K562 (cell line): Measurements from ENCODE around the gene MYLK4. TPM values are rescaled to one million over a fixed set of nuclear protein-coding genes. Genes with fewer than 3 reads are reported as not detected.

Experiments used
- ARHGAP35 ChIP-seq: fragments of 450-650 bp; IDR thresholded peaks from 2 replicates; pipeline ENCODE4 v1.6.1; 2018; ENCODE audit not compliant: partially characterized antibody
- DACH1 ChIP-seq: fragments of 450-650 bp; IDR thresholded peaks from 2 replicates; pipeline ENCODE4 v1.6.1; 2018; ENCODE audit not compliant: partially characterized antibody
- FOXK2 ChIP-seq, 2 experiments: fragments of 450-650 bp; IDR thresholded peaks in 1 of 2; conservative IDR thresholded peaks in 1 of 2; 2 replicates each; pipeline ENCODE4 v1.6.1; 2016; ENCODE audit warnings: low read depth in 2 of 2, mild to moderate bottlenecking in 1 of 2
- GABPA ChIP-seq: fragments of 200-800 bp; sonication (Bioruptor generic); conservative IDR thresholded peaks from 2 replicates; pipeline ENCODE4 v1.6.1; 2016; ENCODE audit warnings: low read depth, missing genetic modification characterization, missing compliant biosample characterization
- KAT8 ChIP-seq: fragments of 450-650 bp; IDR thresholded peaks from 2 replicates; pipeline ENCODE4 v1.6.1; 2016; ENCODE audit warnings: low read depth, mild to moderate bottlenecking
- KLF6 ChIP-seq: fragments of 250-450 bp; sonication (Bioruptor Pico); IDR thresholded peaks from 2 replicates; pipeline ENCODE4 v1.4.0; 2020; ENCODE audit warnings: mild to moderate bottlenecking, moderate library complexity, borderline replicate concordance
- MAFF ChIP-seq: IDR thresholded peaks from 2 replicates; pipeline ENCODE4 v1.6.1; 2012; ENCODE audit warnings: low read length, improper control_type of control experiment
- PHTF2 ChIP-seq: fragments of 250-450 bp; sonication (Bioruptor Pico); IDR thresholded peaks from 2 replicates; pipeline ENCODE4 v1.5.0; 2021; ENCODE audit warnings: mild to moderate bottlenecking
- POLR2H ChIP-seq: IDR thresholded peaks from 2 replicates; pipeline ENCODE4 v1.6.1; 2016; ENCODE audit warnings: missing genetic modification characterization, low read depth, mild to moderate bottlenecking, control low read depth, missing compliant biosample characterization, moderate library complexity
- PRMT5 ChIP-seq: sonication (generic); formaldehyde crosslinking; IDR thresholded peaks from 2 replicates; pipeline ENCODE4 v1.5.0; 2020; ENCODE audit warnings: missing genetic modification reagents
- SPI1 ChIP-seq: IDR thresholded peaks from 2 replicates; pipeline ENCODE4 v1.6.1; 2011; ENCODE audit warnings: low read depth, low read length, control low read depth, borderline replicate concordance
- TEAD4 ChIP-seq, 2 experiments: sonication (generic) in 1 of 2; formaldehyde crosslinking in 1 of 2; IDR thresholded peaks; 2 replicates each; pipeline versions ENCODE4 v1.6.1 to v1.8.0; 2012 to 2022; ENCODE audit warnings: borderline replicate concordance in 1 of 2, inconsistent platforms in 1 of 2, low read length in 1 of 2, mild to moderate bottlenecking in 1 of 2, missing genetic modification reagents in 1 of 2
- TRIM28 ChIP-seq: fragments of 450-650 bp; IDR thresholded peaks from 2 replicates; pipeline ENCODE4 v1.6.1; 2017
- polyA plus RNA-seq, 8 experiments: library from polyadenylated mRNA; depleted of rRNA in 4 of 8; stranded (reverse) in 5 of 8; unstranded in 3 of 8; fragments of >200 nt; fragmentation: Nextera tagmentation in 2 of 8; fragmentation: Illumina TruSeq in 1 of 8; extraction: Ambion mirVana in 2 of 8; extraction: Trizol in 1 of 8; gene quantifications; 2 replicates each; pipeline versions ENCODE4 v1.2.1 to v1.2.3, GENCODE V29; 2011 to 2014; ENCODE audit warnings: inconsistent platforms in 1 of 8, missing spikeins in 1 of 8
- total RNA-seq, 7 experiments: library from RNA; depleted of rRNA in 6 of 7; stranded (reverse); fragments of >200 nt in 6 of 7; fragmentation: Illumina TruSeq in 2 of 7; extraction: Trizol in 2 of 7; gene quantifications; 2 replicates each; pipeline versions ENCODE4 v1.2.1 to v1.2.3, GENCODE V29; 2011 to 2021; ENCODE audit warnings: low replicate concordance in 1 of 7
- TF ChIP-seq, protein P1 (sequence below): fragments of 450-650 bp; formaldehyde crosslinking; IDR thresholded peaks from 2 replicates; pipeline ENCODE4 v1.4.0; 2020; ENCODE audit warnings: mild to moderate bottlenecking, moderate library complexity
- TF ChIP-seq, protein P2 (sequence below): sonication (generic); formaldehyde crosslinking; IDR thresholded peaks from 2 replicates; pipeline ENCODE4 v1.8.0; 2023; ENCODE audit warnings: missing genetic modification reagents, mild to moderate bottlenecking, borderline replicate concordance
- TF ChIP-seq, protein P3 (sequence below): sonication (generic); formaldehyde crosslinking; IDR thresholded peaks from 2 replicates; pipeline ENCODE4 v1.8.1; 2023; ENCODE audit warnings: mild to moderate bottlenecking, missing genetic modification reagents
- TF ChIP-seq, protein P4 (sequence below): conservative IDR thresholded peaks from 2 replicates; pipeline ENCODE4 v1.6.1; 2011; ENCODE audit warnings: low read depth, mild to moderate bottlenecking, low read length; ENCODE audit not compliant: control insufficient read depth

The MYLK4 gene
- total and polyA plus RNA-seq, 9 of the 15 experiments (the other 6 are each of a cell fraction or from before 2014, with no cell fraction given): 0.01 to 0.15 (median 0.06) TPM

DNA sequence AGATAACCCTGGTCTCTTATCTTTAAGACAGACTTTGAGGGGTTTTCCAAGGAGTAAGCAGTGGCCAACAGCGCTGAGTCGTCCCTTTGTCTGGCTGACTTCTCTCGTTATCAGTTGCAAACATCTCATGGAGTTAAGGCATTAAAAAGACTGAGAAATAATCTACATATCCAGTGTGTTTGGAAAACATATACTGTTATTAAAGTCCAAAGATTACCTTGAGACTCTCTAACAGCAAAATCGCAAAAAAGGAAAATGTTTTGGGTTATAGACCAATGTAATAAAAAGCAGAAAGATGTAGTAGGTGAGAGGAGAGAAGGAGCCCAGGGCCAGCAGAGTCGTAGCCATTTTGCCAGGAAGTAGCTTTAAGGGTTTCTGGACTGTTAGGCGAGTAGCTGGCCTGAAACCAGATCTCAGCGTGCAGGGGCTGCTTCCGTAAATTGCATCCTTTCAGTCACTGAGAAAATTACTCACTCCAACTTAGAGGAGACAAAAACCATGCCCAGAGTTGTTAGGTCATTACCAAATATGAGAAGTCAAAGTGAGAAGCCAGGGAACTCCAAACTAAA, 24.6 kb downstream of the MYLK4 start (continued):
- TF ChIP-seq, protein P1, sequence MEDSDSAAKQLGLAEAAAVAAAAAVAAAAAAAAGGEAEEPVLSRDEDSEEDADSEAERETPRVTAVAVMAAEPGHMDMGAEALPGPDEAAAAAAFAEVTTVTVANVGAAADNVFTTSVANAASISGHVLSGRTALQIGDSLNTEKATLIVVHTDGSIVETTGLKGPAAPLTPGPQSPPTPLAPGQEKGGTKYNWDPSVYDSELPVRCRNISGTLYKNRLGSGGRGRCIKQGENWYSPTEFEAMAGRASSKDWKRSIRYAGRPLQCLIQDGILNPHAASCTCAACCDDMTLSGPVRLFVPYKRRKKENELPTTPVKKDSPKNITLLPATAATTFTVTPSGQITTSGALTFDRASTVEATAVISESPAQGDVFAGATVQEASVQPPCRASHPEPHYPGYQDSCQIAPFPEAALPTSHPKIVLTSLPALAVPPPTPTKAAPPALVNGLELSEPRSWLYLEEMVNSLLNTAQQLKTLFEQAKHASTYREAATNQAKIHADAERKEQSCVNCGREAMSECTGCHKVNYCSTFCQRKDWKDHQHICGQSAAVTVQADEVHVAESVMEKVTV (CRISPR knock-in tag): no peak
- no peak for TF ChIP-seq PHTF2 (CRISPR knock-in tag)
- TF ChIP-seq KAT8: no peak
- 0 out of 4 replicates have a peak, but pooled peaks of 1 of the 2 experiments have one; percentile 34 for TF ChIP-seq FOXK2 (conservative IDR thresholded peaks at IDR 0.05 in 1 of 2, IDR thresholded peaks at IDR 0.05 in 1 of 2; ENCODE audit: low read depth in 2 of 2)
- TF ChIP-seq TEAD4 (IDR thresholded peaks at IDR 0.05; ENCODE audit: low read length): no peak; the same call in 1 of the 2 replicates
- TF ChIP-seq TEAD4 (CRISPR knock-in tag; IDR thresholded peaks at IDR 0.05; ENCODE audit: borderline replicate concordance): no peak
- TF ChIP-seq POLR2H: no peak; the same call in 1 of the 2 replicates
- TF ChIP-seq ARHGAP35: no peak
- no peak for TF ChIP-seq PRMT5 (CRISPR knock-in tag)
- no peak for TF ChIP-seq TRIM28
- no peak for TF ChIP-seq MAFF
- TF ChIP-seq, protein P2, sequence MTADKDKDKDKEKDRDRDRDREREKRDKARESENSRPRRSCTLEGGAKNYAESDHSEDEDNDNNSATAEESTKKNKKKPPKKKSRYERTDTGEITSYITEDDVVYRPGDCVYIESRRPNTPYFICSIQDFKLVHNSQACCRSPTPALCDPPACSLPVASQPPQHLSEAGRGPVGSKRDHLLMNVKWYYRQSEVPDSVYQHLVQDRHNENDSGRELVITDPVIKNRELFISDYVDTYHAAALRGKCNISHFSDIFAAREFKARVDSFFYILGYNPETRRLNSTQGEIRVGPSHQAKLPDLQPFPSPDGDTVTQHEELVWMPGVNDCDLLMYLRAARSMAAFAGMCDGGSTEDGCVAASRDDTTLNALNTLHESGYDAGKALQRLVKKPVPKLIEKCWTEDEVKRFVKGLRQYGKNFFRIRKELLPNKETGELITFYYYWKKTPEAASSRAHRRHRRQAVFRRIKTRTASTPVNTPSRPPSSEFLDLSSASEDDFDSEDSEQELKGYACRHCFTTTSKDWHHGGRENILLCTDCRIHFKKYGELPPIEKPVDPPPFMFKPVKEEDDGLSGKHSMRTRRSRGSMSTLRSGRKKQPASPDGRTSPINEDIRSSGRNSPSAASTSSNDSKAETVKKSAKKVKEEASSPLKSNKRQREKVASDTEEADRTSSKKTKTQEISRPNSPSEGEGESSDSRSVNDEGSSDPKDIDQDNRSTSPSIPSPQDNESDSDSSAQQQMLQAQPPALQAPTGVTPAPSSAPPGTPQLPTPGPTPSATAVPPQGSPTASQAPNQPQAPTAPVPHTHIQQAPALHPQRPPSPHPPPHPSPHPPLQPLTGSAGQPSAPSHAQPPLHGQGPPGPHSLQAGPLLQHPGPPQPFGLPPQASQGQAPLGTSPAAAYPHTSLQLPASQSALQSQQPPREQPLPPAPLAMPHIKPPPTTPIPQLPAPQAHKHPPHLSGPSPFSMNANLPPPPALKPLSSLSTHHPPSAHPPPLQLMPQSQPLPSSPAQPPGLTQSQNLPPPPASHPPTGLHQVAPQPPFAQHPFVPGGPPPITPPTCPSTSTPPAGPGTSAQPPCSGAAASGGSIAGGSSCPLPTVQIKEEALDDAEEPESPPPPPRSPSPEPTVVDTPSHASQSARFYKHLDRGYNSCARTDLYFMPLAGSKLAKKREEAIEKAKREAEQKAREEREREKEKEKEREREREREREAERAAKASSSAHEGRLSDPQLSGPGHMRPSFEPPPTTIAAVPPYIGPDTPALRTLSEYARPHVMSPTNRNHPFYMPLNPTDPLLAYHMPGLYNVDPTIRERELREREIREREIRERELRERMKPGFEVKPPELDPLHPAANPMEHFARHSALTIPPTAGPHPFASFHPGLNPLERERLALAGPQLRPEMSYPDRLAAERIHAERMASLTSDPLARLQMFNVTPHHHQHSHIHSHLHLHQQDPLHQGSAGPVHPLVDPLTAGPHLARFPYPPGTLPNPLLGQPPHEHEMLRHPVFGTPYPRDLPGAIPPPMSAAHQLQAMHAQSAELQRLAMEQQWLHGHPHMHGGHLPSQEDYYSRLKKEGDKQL (CRISPR knock-in tag): no peak
- peak; percentile 67; the same call in 1 of the 2 replicates for TF ChIP-seq KLF6 (CRISPR knock-in tag)
- TF ChIP-seq, protein P3, sequence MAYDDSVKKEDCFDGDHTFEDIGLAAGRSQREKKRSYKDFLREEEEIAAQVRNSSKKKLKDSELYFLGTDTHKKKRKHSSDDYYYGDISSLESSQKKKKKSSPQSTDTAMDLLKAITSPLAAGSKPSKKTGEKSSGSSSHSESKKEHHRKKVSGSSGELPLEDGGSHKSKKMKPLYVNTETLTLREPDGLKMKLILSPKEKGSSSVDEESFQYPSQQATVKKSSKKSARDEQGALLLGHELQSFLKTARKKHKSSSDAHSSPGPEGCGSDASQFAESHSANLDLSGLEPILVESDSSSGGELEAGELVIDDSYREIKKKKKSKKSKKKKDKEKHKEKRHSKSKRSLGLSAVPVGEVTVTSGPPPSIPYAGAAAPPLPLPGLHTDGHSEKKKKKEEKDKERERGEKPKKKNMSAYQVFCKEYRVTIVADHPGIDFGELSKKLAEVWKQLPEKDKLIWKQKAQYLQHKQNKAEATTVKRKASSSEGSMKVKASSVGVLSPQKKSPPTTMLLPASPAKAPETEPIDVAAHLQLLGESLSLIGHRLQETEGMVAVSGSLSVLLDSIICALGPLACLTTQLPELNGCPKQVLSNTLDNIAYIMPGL (CRISPR knock-in tag): no peak
- no peak for TF ChIP-seq SPI1
- TF ChIP-seq GABPA (tag): peak; percentile 41; the same call in 1 of the 2 replicates
- TF ChIP-seq, protein P4, sequence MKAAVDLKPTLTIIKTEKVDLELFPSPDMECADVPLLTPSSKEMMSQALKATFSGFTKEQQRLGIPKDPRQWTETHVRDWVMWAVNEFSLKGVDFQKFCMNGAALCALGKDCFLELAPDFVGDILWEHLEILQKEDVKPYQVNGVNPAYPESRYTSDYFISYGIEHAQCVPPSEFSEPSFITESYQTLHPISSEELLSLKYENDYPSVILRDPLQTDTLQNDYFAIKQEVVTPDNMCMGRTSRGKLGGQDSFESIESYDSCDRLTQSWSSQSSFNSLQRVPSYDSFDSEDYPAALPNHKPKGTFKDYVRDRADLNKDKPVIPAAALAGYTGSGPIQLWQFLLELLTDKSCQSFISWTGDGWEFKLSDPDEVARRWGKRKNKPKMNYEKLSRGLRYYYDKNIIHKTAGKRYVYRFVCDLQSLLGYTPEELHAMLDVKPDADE: no peak
- no peak for TF ChIP-seq DACH1
